ENCODE data around the gene RPSA.
"Not testable (repeated sequence)": the region's sequence is repeated elsewhere in the genome, so short reads cannot be mapped to it uniquely, and the experiment has no call there.

The RPSA gene

GRCh38 chr3:39419742-39420315 is 13.3 kb downstream of the RPSA start:
- no peak for DNase-seq (ENCODE audit: low read depth)

- no peak for DNase-seq (ENCODE audit: low read depth)
Observed at GRCh38 chr3:39420543-39420942, 14.0 kb downstream of the RPSA start.

- DNase-seq (ENCODE audit: low read depth) = no peak
Observed at GRCh38 chr3:39423436-39423970, 17.0 kb downstream of the RPSA start.

GRCh38 chr3:39426312-39426711 is 19.8 kb downstream of the RPSA start:
- DNase-seq (ENCODE audit: low read depth) = no peak

- DNase-seq (ENCODE audit: low read depth) = no peak
Observed at GRCh38 chr3:39427506-39427905, 21.0 kb downstream of the RPSA start.

GRCh38 chr3:39428745-39429201 is 22.3 kb downstream of the RPSA start:
- DNase-seq (ENCODE audit: low read depth) = no peak

- DNase-seq (ENCODE audit: low read depth) = no peak
Observed at GRCh38 chr3:39429466-39429865, 22.9 kb downstream of the RPSA start.

GRCh38 chr3:39432342-39432741 is 25.8 kb downstream of the RPSA start:
- DNase-seq (ENCODE audit: low read depth) = no peak

GRCh38 chr3:39433642-39434041 is 27.1 kb downstream of the RPSA start:
- DNase-seq (ENCODE audit: low read depth) = no peak

GRCh38 chr3:39434574-39434973 is 28.1 kb downstream of the RPSA start:
- no peak for DNase-seq (ENCODE audit: low read depth)

- DNase-seq (ENCODE audit: low read depth) = no peak
Observed at GRCh38 chr3:39435006-39435748, 28.7 kb downstream of the RPSA start.

- DNase-seq (ENCODE audit: low read depth) = no peak
Observed at GRCh38 chr3:39438880-39439279, 32.4 kb downstream of the RPSA start.

- no peak for DNase-seq (ENCODE audit: low read depth)
Observed at GRCh38 chr3:39440316-39440715, 33.8 kb downstream of the RPSA start.

GRCh38 chr3:39443530-39443929 is 37.0 kb downstream of the RPSA start:
- no peak for DNase-seq (ENCODE audit: low read depth)

- DNase-seq (ENCODE audit: low read depth) = no peak
Observed at GRCh38 chr3:39445927-39446326, 39.4 kb downstream of the RPSA start.

- DNase-seq (ENCODE audit: low read depth) = no peak
Observed at GRCh38 chr3:39446444-39446843, 39.9 kb downstream of the RPSA start.

GRCh38 chr3:39447637-39448483 is 41.3 kb downstream of the RPSA start:
- DNase-seq (ENCODE audit: low read depth) = peak; percentile 48

GRCh38 chr3:39448506-39449233 is 42.1 kb downstream of the RPSA start:
- DNase-seq (ENCODE audit: low read depth) = no peak

GRCh38 chr3:39449796-39450195 is 43.3 kb downstream of the RPSA start:
- DNase-seq (ENCODE audit: low read depth) = no peak

GRCh38 chr3:39453134-39453533 is 46.6 kb downstream of the RPSA start:
- DNase-seq (ENCODE audit: low read depth) = no peak

- not testable (repeated sequence) for DNase-seq (ENCODE audit: low read depth)
Observed at GRCh38 chr3:39453872-39454271, 47.4 kb downstream of the RPSA start.

All from activated gamma-delta T cell treated with anti-CD3 and anti-CD28 coated beads, Interleukin-2, amount 50 U/mL, for 16 hours (primary cell).